Vagina (tissue), 2 donors: ENCODE data around the gene SLC17A9. TPM values are rescaled to one million over a fixed set of nuclear protein-coding genes. Genes with fewer than 3 reads are reported as not detected.

Source experiments
- DNase-seq, 2 donors: peaks; one replicate each; pipeline ENCODE4 v3.0.0-alpha.2; 2017; ENCODE audit errors: extremely low spot score in 2 of 2
- H3K27ac ChIP-seq: fragments of 200-600 bp; sonication (generic); one replicate; pipeline ENCODE4 v1.5.1; 2019
- H3K27me3 ChIP-seq: fragments of 200-600 bp; sonication (generic); one replicate; pipeline ENCODE4 v1.5.1; 2019
- H3K36me3 ChIP-seq, 2 donors: fragments of 200-600 bp; sonication (generic); one replicate each; pipeline ENCODE4 v1.5.1; 2017 to 2019
- H3K4me1 ChIP-seq: fragments of 200-600 bp; sonication (generic); one replicate; pipeline ENCODE4 v1.5.1; 2019
- H3K4me3 ChIP-seq, 2 donors: fragments of 200-600 bp; sonication (generic); 1 replicate in 1 of 2; 2 replicates in 1 of 2; pipeline ENCODE4 v1.5.1; 2016 to 2019
- H3K9me3 ChIP-seq: fragments of 200-600 bp; sonication (generic); one replicate; pipeline ENCODE4 v1.5.1; 2019
- CTCF ChIP-seq, 3 experiments: fragments of 450-650 bp in 2 of 3; fragments of 200-600 bp in 1 of 3; sonication (generic) in 1 of 3; IDR thresholded peaks; one replicate each; pipeline ENCODE4 v1.5.1; 2017 to 2019; ENCODE audit warnings: antibody characterized with exemption in 3 of 3, mild to moderate bottlenecking in 2 of 3, moderate library complexity in 2 of 3
- POLR2A ChIP-seq, 2 donors: fragments of 450-650 bp; IDR thresholded peaks; one replicate each; pipeline ENCODE4 v1.6.1; 2017; ENCODE audit warnings: antibody characterized with exemption in 2 of 2, mild to moderate bottlenecking in 2 of 2, moderate library complexity in 2 of 2
- POLR2AphosphoS5 ChIP-seq, 2 donors: sonication (generic); formaldehyde crosslinking; IDR thresholded peaks; one replicate each; pipeline ENCODE4 v1.9.0; 2017; ENCODE audit warnings: antibody characterized with exemption in 2 of 2, mild to moderate bottlenecking in 2 of 2, low read depth in 1 of 2; ENCODE audit not compliant: insufficient read depth in 1 of 2
- intact Hi-C: fragments of 100-400 bp; cut with DNase I; formaldehyde crosslinking; loops from one replicate; pipeline ENCODE4 v1.15.1; 2023
- total RNA-seq: library from RNA; depleted of rRNA; stranded (reverse); fragments of >200 nt; gene quantifications from one replicate; pipeline ENCODE4 v1.2.3, GENCODE V29; 2016

The SLC17A9 gene
- total RNA-seq, 1 donor from 2014 or later: 2.5 TPM

DNA sequence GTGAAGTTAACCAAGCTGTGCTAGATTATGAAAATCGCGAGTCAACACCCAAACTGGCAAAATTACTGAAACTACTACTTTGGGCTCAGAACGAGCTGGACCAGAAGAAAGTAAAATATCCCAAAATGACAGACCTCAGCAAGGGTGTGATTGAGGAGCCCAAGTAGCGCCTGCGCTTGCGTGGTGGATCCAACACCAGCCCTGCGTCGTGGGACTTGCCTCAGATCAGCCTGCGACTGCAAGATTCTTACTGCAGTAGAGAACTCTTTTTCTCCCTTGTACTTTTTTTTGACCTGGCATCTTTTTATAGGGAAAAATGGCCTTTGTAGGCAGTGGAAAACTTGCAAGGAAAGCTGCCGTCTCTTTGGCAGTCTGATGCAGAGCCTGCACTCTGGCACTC, 7.8 kb upstream of the SLC17A9 start:
- Histone ChIP-seq H3K27me3 (no peaks in the 10 kb centered on the region), H3K36me3 (peaks cover 5 to 70% of the 10 kb centered on the region in 2 donors), H3K9me3 (no peaks in the 10 kb centered on the region), H3K27ac (no peak overlapping the region), H3K4me1 (peaks cover 32% of the 10 kb centered on the region), H3K4me3 (no peak overlapping the region)
- intact Hi-C loops: no loop called here
- no peak for DNase-seq
- TF ChIP-seq CTCF (IDR thresholded peaks at IDR 0.05): no peak
- no peak for TF ChIP-seq POLR2AphosphoS5 (IDR thresholded peaks at IDR 0.05; ENCODE audit: insufficient read depth in 1 of 2, low read depth in 1 of 2)
- no peak for TF ChIP-seq POLR2A (IDR thresholded peaks at IDR 0.05)

GRCh38 chr20:62945771-62946339, 6.7 kb upstream of the SLC17A9 start:
- Histone ChIP-seq H3K4me3 (no peak overlapping the region), H3K27me3 (no peaks in the 10 kb centered on the region), H3K4me1 (peaks cover 20% of the 10 kb centered on the region), H3K27ac (no peak overlapping the region), H3K36me3 (peaks cover 5 to 79% of the 10 kb centered on the region in 2 donors), H3K9me3 (no peaks in the 10 kb centered on the region)
- no peak for DNase-seq
- TF ChIP-seq CTCF (IDR thresholded peaks at IDR 0.05) (no peak), POLR2A (IDR thresholded peaks at IDR 0.05) (no peak), POLR2AphosphoS5 (IDR thresholded peaks at IDR 0.05; ENCODE audit: insufficient read depth in 1 of 2, low read depth in 1 of 2) (no peak)
- intact Hi-C loops: no loop called here

- DNase-seq: no peak
- intact Hi-C loops: no loop called here
- Histone ChIP-seq H3K27ac (no peak overlapping the region), H3K36me3 (peaks cover 5 to 79% of the 10 kb centered on the region in 2 donors), H3K4me3 (no peak overlapping the region), H3K27me3 (no peaks in the 10 kb centered on the region), H3K9me3 (no peaks in the 10 kb centered on the region), H3K4me1 (peaks cover 14% of the 10 kb centered on the region)
- no peak for TF ChIP-seq CTCF (IDR thresholded peaks at IDR 0.05)
- TF ChIP-seq POLR2AphosphoS5 (IDR thresholded peaks at IDR 0.05; ENCODE audit: insufficient read depth in 1 of 2, low read depth in 1 of 2): no peak
- no peak for TF ChIP-seq POLR2A (IDR thresholded peaks at IDR 0.05)
Observed at GRCh38 chr20:62946918-62947317, 5.6 kb upstream of the SLC17A9 start.

DNA sequence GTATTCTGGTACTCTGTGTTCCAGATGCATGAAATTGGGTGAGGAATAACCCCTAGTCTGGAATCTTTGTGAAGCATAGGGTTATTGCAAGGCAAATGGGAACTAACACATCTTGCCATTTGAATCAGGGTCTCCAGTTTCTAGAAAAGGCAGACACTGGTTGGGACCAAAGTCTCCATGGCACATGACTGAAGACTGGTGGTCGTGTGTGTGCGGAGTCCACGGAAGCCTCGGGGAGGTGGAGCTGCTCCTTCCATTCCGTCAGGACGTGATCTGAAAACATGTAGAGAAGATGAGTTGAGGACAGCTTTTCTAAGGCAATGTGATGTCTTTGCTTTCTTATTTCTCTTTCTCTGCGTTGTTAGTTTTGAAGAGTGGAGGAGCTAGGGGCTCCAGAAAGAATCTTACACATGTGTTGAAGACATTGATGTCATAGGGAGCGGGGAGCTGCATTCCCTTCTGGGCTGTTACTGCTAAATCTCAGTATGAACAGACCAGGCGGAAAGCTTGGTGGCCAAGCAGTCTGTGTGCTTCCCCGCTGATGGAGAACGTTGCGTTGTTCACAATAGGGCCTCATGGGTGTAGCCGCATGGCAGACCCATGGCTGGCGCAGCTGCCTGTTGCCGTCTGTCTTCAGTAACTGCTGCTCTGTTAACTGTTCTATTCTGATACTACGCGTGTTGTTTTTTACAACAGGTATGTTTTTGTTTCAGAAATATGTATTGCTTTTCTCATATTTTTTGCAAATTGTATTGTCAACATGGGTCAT, 4.8 kb upstream of the SLC17A9 start:
- Histone ChIP-seq H3K27me3 (no peaks in the 10 kb centered on the region), H3K36me3 (peaks cover 5 to 71% of the 10 kb centered on the region in 2 donors), H3K4me3 (no peak overlapping the region), H3K9me3 (no peaks in the 10 kb centered on the region), H3K4me1 (peaks cover 15% of the 10 kb centered on the region), H3K27ac (no peak overlapping the region)
- no peak for DNase-seq
- intact Hi-C loops: no loop called here
- TF ChIP-seq CTCF (IDR thresholded peaks at IDR 0.05): no peak
- no peak for TF ChIP-seq POLR2AphosphoS5 (IDR thresholded peaks at IDR 0.05; ENCODE audit: insufficient read depth in 1 of 2, low read depth in 1 of 2)
- no peak for TF ChIP-seq POLR2A (IDR thresholded peaks at IDR 0.05)
